ENCODE results near the gene SPINT2. TPM values are rescaled to one million over a fixed set of nuclear protein-coding genes. Genes with fewer than 3 reads are reported as not detected.

SPINT2 gene
- total RNA-seq, 1 donor from 2014 or later, result 28.0 TPM

DNA sequence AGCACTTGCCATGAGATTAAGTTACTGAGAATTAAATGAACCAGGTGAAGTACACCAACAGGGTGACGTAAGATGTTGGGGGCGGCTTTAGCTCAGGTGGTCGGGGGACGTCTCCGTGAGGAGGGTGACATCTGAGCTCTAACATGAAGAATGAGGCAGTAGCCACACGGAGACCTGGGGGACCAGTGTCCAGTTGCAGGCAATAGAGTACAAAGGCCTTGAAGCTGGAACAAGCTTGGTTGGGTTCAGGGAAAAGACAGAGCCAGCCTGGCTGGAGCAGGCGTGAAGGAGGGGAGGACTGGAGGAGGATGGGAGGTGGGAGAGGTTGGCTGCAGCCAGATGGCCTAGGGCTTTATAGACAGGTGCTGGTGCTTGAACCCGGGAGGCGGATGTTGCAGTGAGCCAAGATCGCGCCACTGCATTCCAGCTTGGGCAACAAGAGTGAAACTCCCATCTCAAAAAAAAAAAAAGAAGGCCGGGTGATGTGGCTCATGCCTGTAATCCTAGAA lies 1.6 kb downstream of the SPINT2 start:
- Mint-ChIP-seq H3K4me3 (ENCODE audit: unreplicated experiment) (peak overlapping the region; percentile 3), H3K9me3 (ENCODE audit: low read depth) (no peaks in the 10 kb centered on the region), H3K4me1 (ENCODE audit: low read depth) (peaks cover 55% of the 10 kb centered on the region), H3K27ac (ENCODE audit: unreplicated experiment) (peak overlapping the region; percentile 60), H3K36me3 (ENCODE audit: low read depth) (no peaks in the 10 kb centered on the region), H3K27me3 (ENCODE audit: low read depth) (no peaks in the 10 kb centered on the region)
- TF ChIP-seq, protein P1, sequence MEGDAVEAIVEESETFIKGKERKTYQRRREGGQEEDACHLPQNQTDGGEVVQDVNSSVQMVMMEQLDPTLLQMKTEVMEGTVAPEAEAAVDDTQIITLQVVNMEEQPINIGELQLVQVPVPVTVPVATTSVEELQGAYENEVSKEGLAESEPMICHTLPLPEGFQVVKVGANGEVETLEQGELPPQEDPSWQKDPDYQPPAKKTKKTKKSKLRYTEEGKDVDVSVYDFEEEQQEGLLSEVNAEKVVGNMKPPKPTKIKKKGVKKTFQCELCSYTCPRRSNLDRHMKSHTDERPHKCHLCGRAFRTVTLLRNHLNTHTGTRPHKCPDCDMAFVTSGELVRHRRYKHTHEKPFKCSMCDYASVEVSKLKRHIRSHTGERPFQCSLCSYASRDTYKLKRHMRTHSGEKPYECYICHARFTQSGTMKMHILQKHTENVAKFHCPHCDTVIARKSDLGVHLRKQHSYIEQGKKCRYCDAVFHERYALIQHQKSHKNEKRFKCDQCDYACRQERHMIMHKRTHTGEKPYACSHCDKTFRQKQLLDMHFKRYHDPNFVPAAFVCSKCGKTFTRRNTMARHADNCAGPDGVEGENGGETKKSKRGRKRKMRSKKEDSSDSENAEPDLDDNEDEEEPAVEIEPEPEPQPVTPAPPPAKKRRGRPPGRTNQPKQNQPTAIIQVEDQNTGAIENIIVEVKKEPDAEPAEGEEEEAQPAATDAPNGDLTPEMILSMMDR (IDR thresholded peaks at IDR 0.05), result no peak
- no peak for DNase-seq (ENCODE audit: low spot score)

DNA sequence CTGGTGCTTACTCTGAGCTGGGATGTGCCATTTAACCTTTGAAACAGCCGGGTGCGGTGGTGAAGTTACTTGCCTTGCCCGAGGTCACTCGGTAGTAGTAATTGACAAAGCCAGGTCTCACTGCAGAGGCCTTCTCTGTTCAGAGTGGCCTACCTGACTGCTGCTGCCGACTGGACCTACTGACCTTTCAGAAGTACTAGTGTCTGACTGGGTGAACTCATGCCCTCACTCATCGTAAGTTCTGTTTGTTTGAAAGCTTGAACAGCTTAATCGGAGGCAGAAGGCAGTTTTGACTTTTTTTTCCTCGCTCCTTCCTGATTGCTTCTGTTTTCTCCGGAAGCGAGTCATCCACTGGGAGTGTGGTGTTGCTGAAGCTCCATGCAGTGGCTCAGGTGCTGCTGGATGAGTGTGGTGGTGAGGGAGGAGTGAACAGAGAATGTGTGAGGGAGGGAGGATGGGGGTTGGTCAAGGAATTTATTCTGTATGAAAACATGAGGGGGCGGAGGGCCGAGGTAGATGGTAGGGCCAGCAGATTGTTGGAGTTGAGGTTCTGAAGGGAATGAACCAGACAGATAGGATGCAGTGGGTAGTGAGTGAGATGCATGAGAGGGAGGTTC lies 2.7 kb downstream of the SPINT2 start:
- Mint-ChIP-seq H3K27me3 (ENCODE audit: low read depth) (no peaks in the 10 kb centered on the region), H3K9me3 (ENCODE audit: low read depth) (no peaks in the 10 kb centered on the region), H3K27ac (ENCODE audit: unreplicated experiment) (peak overlapping the region; percentile 82), H3K36me3 (ENCODE audit: low read depth) (no peaks in the 10 kb centered on the region), H3K4me1 (ENCODE audit: low read depth) (peaks cover 57% of the 10 kb centered on the region), H3K4me3 (ENCODE audit: unreplicated experiment) (no peak overlapping the region)
- TF ChIP-seq, protein P1 (IDR thresholded peaks at IDR 0.05), result no peak
- DNase-seq (ENCODE audit: low spot score), result no peak

DNA sequence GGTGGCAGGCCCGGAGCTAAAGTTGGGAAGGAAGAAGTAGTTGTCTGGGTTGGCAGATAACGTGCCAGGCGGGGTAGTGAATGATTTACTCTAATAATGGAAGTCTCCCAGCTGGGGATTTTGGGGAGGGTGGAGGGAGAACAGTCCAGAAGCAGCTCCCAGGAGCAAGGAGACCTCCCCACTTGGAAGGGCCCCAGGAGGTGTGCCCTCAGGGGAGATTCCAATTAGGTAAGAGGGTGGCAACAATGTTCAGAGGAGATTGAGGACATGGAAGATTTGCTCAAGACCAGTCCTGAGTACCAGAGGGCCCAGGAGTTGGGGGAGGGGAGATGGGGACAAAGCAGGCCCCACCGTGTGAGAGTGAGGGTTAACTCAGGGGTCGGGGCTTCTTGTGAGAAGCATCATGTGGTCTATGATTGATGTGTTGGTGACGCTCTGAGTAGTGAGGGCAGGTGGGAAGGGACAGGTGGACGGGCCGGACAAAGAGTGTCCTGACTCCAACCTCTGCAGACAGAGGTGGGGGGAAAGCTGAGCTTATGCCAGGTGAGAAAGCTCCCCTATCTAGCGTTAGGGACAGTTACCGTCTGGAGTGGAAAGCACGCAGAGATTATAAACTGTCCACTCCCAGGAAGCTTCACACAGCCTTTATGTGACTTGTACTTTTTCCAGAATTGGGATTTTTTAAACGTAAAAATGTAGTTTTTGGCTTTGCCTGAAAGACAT lies 3.5 kb downstream of the SPINT2 start:
- H3K27me3 Mint-ChIP-seq (ENCODE audit: low read depth), result no peaks in the 10 kb centered on the region
- no peak overlapping the region for H3K4me3 Mint-ChIP-seq (ENCODE audit: unreplicated experiment)
- no peaks in the 10 kb centered on the region for H3K9me3 Mint-ChIP-seq (ENCODE audit: low read depth)
- TF ChIP-seq, protein P1 (IDR thresholded peaks at IDR 0.05), result no peak
- H3K36me3 Mint-ChIP-seq (ENCODE audit: low read depth), result no peaks in the 10 kb centered on the region
- peaks cover 55% of the 10 kb centered on the region for H3K4me1 Mint-ChIP-seq (ENCODE audit: low read depth)
- no peak overlapping the region for H3K27ac Mint-ChIP-seq (ENCODE audit: unreplicated experiment)
- no peak for DNase-seq (ENCODE audit: low spot score)

DNA sequence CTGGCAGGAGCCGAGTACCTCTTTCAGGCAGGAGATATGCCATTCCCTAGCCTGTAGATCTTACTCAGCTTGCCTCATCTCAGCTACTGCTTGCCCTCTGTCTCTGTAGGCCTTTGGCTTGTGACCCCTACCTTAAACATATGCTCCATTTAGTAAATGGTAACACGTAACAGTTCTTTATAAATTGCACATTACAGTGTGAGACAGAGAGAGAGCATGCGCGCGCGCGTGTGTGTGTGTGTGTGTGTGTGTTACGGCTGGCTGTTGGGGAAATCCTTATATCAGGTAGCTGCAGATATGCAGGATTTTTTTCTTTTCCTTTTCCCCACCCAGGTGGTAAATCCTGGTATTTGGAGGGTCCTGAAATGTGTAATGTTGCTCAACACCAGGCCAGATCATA lies 4.2 kb downstream of the SPINT2 start:
- TF ChIP-seq, protein P1 (IDR thresholded peaks at IDR 0.05), result no peak
- H3K27me3 Mint-ChIP-seq (ENCODE audit: low read depth), result no peaks in the 10 kb centered on the region
- H3K4me1 Mint-ChIP-seq (ENCODE audit: low read depth), result peaks cover 52% of the 10 kb centered on the region
- DNase-seq (ENCODE audit: low spot score), result no peak
- no peak overlapping the region for H3K27ac Mint-ChIP-seq (ENCODE audit: unreplicated experiment)
- no peaks in the 10 kb centered on the region for H3K36me3 Mint-ChIP-seq (ENCODE audit: low read depth)
- no peaks in the 10 kb centered on the region for H3K9me3 Mint-ChIP-seq (ENCODE audit: low read depth)
- H3K4me3 Mint-ChIP-seq (ENCODE audit: unreplicated experiment), result no peak overlapping the region

DNA sequence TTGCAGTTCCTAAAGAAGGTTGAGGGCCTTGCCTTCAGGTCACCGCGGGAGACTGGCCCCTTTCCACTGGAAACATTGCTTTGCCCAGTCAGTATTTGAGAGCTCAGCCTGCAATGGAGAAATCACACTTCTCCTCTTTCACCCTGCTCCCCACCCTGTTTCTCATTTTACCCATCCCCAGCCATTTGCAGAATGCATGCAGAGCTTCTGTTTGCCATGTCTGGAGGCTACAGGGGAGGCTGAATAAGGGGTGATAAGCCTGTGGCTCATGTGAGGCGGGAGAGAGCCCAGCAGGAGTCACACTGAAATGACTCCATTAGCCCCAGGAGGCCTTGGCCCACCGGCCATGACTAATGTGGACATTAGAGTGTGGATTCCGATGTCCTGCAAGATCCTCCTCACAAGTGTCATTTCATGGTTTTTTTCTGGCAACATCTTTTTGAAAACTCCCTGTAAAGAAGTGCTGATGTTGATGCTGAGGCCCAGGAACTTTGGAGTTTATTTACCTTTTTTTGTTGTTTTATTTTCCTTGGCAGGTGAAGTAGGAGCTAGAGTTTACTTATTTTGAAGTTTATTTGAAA lies 6.3 kb downstream of the SPINT2 start:
- Mint-ChIP-seq H3K27ac (ENCODE audit: unreplicated experiment) (peak overlapping the region; percentile 77), H3K4me3 (ENCODE audit: unreplicated experiment) (no peak overlapping the region), H3K36me3 (ENCODE audit: low read depth) (no peaks in the 10 kb centered on the region), H3K9me3 (ENCODE audit: low read depth) (no peaks in the 10 kb centered on the region), H3K27me3 (ENCODE audit: low read depth) (no peaks in the 10 kb centered on the region), H3K4me1 (ENCODE audit: low read depth) (peaks cover 46% of the 10 kb centered on the region)
- TF ChIP-seq, protein P1 (IDR thresholded peaks at IDR 0.05), result no peak
- DNase-seq (ENCODE audit: low spot score), result no peak

All from chondrocyte (in vitro differentiated cells).